M059J (cell line): ENCODE measurements around the gene PCSK1. TPM values are rescaled to one million over a fixed set of nuclear protein-coding genes. Genes with fewer than 3 reads are reported as not detected.
"Not testable (repeated sequence)": the region's sequence is repeated elsewhere in the genome, so short reads cannot be mapped to it uniquely, and the experiment has no call there.

Source experiments
- DNase-seq: peaks from one replicate; pipeline ENCODE4 v3.0.0-alpha.2; 2012; ENCODE audit warnings: low read depth
- total RNA-seq: library from RNA; depleted of rRNA; stranded (reverse); fragments of >200 nt; shearing (Covaris generic); gene quantifications from 2 replicates; pipeline ENCODE4 v1.2.3, GENCODE V29; 2014; rRNA removed

The PCSK1 gene
- total RNA-seq, 1 experiment from 2014 or later = 3.1 TPM

GRCh38 chr5:96372726-96373380 is 60.2 kb downstream of the PCSK1 start:
- DNase-seq = no peak

GRCh38 chr5:96370976-96371375 is 62.1 kb downstream of the PCSK1 start:
- no peak for DNase-seq

GRCh38 chr5:96367337-96367736 is 65.7 kb downstream of the PCSK1 start:
- not testable (repeated sequence) for DNase-seq

GRCh38 chr5:96354237-96354636 is 78.8 kb downstream of the PCSK1 start:
- no peak for DNase-seq

- DNase-seq = no peak
Observed at GRCh38 chr5:96353220-96353619, 79.8 kb downstream of the PCSK1 start.

GRCh38 chr5:96350678-96351077 is 82.4 kb downstream of the PCSK1 start:
- no peak for DNase-seq

- no peak for DNase-seq
Observed at GRCh38 chr5:96348536-96348935, 84.5 kb downstream of the PCSK1 start.

- DNase-seq = peak; percentile 40
Observed at GRCh38 chr5:96347502-96348292, 85.4 kb downstream of the PCSK1 start.

- DNase-seq = peak; percentile 72
Observed at GRCh38 chr5:96344678-96345577, 88.1 kb downstream of the PCSK1 start.

GRCh38 chr5:96343094-96343493 is 90.0 kb downstream of the PCSK1 start:
- DNase-seq = no peak

- DNase-seq = no peak
Observed at GRCh38 chr5:96342581-96342980, 90.5 kb downstream of the PCSK1 start.

Other genes with a start within 250 kb of the PCSK1 start
- gene CAST, start 229.1 kb upstream of the PCSK1 start, total RNA-seq = 88.2 and 149 TPM in 2 replicates